Trophoblast cell (in vitro differentiated cells and primary cell): ENCODE measurements around the gene ADPRS.

Experiments
- DNase-seq, 2 donors: peaks; one replicate each; pipeline ENCODE4 v3.0.0-alpha.2; 2016
- H2AFZ ChIP-seq: 2 replicates; pipeline ENCODE4 v1.6.1; 2013; ENCODE audit warnings: low read length, moderate library complexity, mild to moderate bottlenecking; ENCODE audit not compliant: insufficient read depth, poor library complexity
- H2AK5ac ChIP-seq: 2 replicates; pipeline ENCODE4 v1.6.1; 2013; ENCODE audit warnings: mild to moderate bottlenecking, low read length
- H2BK120ac ChIP-seq: 2 replicates; pipeline ENCODE4 v1.6.1; 2013; ENCODE audit warnings: low read length, mild to moderate bottlenecking, moderate library complexity; ENCODE audit not compliant: insufficient read depth, poor library complexity
- H2BK12ac ChIP-seq: 2 replicates; pipeline ENCODE4 v1.6.1; 2013; ENCODE audit warnings: mild to moderate bottlenecking, low read length, moderate library complexity
- H2BK5ac ChIP-seq: 2 replicates; pipeline ENCODE4 v1.6.1; 2013; ENCODE audit warnings: low read length, low read depth, moderate library complexity, mild to moderate bottlenecking; ENCODE audit not compliant: poor library complexity
- H3K14ac ChIP-seq: 2 replicates; pipeline ENCODE4 v1.6.1; 2013; ENCODE audit warnings: mild to moderate bottlenecking, low read length
- H3K18ac ChIP-seq: 2 replicates; pipeline ENCODE4 v1.6.1; 2013; ENCODE audit warnings: mild to moderate bottlenecking, low read length
- H3K23ac ChIP-seq: 2 replicates; pipeline ENCODE4 v1.6.1; 2013; ENCODE audit warnings: low read length
- H3K27ac ChIP-seq: 2 replicates; pipeline ENCODE4 v1.5.1; 2013; ENCODE audit warnings: low read depth, mild to moderate bottlenecking, inconsistent platforms, low read length, moderate library complexity
- H3K27me3 ChIP-seq: 2 replicates; pipeline ENCODE4 v1.6.1; 2013; ENCODE audit warnings: inconsistent platforms, mild to moderate bottlenecking, low read length, moderate library complexity; ENCODE audit not compliant: insufficient read depth
- H3K36me3 ChIP-seq, 2 experiments: 1 replicate in 1 of 2; 2 replicates in 1 of 2; pipeline ENCODE4 v1.6.1; 2013; ENCODE audit warnings: low read length in 2 of 2, mild to moderate bottlenecking in 2 of 2, moderate library complexity in 1 of 2; ENCODE audit not compliant: insufficient read depth in 2 of 2, control insufficient read depth in 1 of 2
- H3K4ac ChIP-seq: 2 replicates; pipeline ENCODE4 v1.6.1; 2013; ENCODE audit warnings: low read depth, mild to moderate bottlenecking, low read length, moderate library complexity
- H3K4me1 ChIP-seq, 2 experiments: 1 replicate in 1 of 2; 2 replicates in 1 of 2; pipeline ENCODE4 v1.6.1; 2013; ENCODE audit warnings: low read length in 2 of 2, mild to moderate bottlenecking in 2 of 2, moderate library complexity in 1 of 2; ENCODE audit not compliant: insufficient read depth in 2 of 2, control insufficient read depth in 1 of 2
- H3K4me2 ChIP-seq: 2 replicates; pipeline ENCODE4 v1.6.1; 2013; ENCODE audit warnings: inconsistent platforms, mild to moderate bottlenecking, low read length, moderate library complexity
- H3K4me3 ChIP-seq: 2 replicates; pipeline ENCODE4 v1.5.1; 2013; ENCODE audit warnings: mild to moderate bottlenecking, low read depth, low read length, inconsistent platforms
- H3K79me1 ChIP-seq: one replicate; pipeline ENCODE4 v1.6.1; 2013; ENCODE audit warnings: low read length
- H3K79me2 ChIP-seq: 2 replicates; pipeline ENCODE4 v1.6.1; 2013; ENCODE audit warnings: low read length, mild to moderate bottlenecking; ENCODE audit not compliant: control insufficient read depth, insufficient read depth, poor library complexity
- H3K9ac ChIP-seq: 2 replicates; pipeline ENCODE4 v1.6.1; 2013; ENCODE audit warnings: mild to moderate bottlenecking, low read length
- H3K9me3 ChIP-seq: 2 replicates; pipeline ENCODE4 v1.6.1; 2013; ENCODE audit warnings: low read depth, mild to moderate bottlenecking, control low read depth, inconsistent platforms, low read length; ENCODE audit not compliant: insufficient read depth
- H4K12ac ChIP-seq: 2 replicates; pipeline ENCODE4 v1.6.1; 2013; ENCODE audit warnings: low read depth, mild to moderate bottlenecking, low read length, moderate library complexity
- H4K8ac ChIP-seq: 2 replicates; pipeline ENCODE4 v1.6.1; 2013; ENCODE audit warnings: low read depth, mild to moderate bottlenecking, low read length, moderate library complexity
- H4K91ac ChIP-seq: one replicate; pipeline ENCODE4 v1.6.1; 2013; ENCODE audit warnings: low read depth, mild to moderate bottlenecking, low read length, moderate library complexity
- WGBS: extraction: QIAGEN DNeasy Blood & Tissue Kit; methylation state at CpG from one replicate; pipeline ENCODE4 v1.1.7; 2013; ENCODE audit warnings: missing lambda C conversion rate; ENCODE audit not compliant: insufficient read length, insufficient coverage; ENCODE audit errors: extremely low coverage; 5-methylcytosine and 5-hydroxymethylcytosine counted together

ADPRS gene

DNA sequence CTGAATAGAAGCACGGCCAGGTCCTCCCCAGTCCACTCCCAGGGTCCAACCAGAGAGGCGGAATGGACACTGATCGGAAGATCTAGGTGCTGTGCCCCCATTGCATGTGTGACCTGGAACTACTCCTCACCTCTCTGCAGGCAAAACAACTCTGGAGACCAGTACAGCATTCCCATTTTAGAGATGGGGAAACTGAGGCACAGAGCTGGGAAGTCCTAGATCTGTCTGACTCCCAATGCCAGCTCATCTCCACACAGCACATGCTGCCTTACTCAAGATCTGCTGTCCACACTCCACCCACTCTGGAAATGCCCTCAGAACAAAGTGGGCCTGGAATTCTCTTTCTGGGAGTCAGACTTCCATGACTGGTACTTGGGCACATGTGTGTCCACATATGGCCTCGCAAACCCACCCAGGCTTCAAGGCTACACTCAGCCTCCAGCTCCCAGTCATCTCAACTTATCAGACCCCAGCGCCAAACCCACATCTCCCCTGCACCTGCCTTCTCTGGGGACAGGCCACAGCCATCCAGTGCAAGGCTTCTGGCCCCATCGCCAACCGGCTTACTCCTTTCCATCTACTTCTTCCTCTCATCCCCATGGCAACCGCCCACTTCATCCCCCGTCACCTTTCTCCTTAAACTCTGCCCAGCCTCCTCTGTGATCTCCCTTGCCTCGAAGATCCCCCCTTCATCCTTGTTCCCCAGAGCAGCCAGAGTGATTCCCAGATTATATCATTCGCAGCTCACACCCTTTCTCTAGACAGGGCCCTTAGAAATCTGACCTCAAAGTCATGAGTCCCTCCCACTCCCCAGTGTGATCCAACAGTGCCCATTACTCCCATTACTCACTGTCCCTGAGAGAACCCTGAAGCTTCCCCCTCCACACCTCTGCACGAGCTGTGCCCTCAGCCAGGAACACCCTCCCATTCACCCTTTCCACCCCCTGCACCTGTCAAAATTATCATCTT, 33.7 kb downstream of the ADPRS start:
- Histone ChIP-seq H3K27me3 (peaks cover 32% of the 10 kb centered on the region), H4K12ac (no peak overlapping the region), H3K4me1 (peaks cover 7 to 11% of the 10 kb centered on the region in 2 experiments), H4K8ac (no peak overlapping the region), H2AFZ (no peak overlapping the region), H2BK5ac (no peak overlapping the region), H3K23ac (no peak overlapping the region), H3K79me1 (no peaks in the 10 kb centered on the region), H3K36me3 (no peaks in the 10 kb centered on the region), H3K4me3 (no peak overlapping the region), H3K9ac (no peak overlapping the region), H3K9me3 (peaks cover 3% of the 10 kb centered on the region), H3K4me2 (no peak overlapping the region), H3K4ac (no peak overlapping the region), H3K14ac (no peak overlapping the region), H3K27ac (no peak overlapping the region), H2AK5ac (no peak overlapping the region), H2BK120ac (no peak overlapping the region), H2BK12ac (no peak overlapping the region), H3K79me2 (no peaks in the 10 kb centered on the region), H4K91ac (no peak overlapping the region), H3K18ac (no peak overlapping the region)
- 100% methylated on average over 2 of the region's 12 CpGs for WGBS
- DNase-seq: no peak

DNA sequence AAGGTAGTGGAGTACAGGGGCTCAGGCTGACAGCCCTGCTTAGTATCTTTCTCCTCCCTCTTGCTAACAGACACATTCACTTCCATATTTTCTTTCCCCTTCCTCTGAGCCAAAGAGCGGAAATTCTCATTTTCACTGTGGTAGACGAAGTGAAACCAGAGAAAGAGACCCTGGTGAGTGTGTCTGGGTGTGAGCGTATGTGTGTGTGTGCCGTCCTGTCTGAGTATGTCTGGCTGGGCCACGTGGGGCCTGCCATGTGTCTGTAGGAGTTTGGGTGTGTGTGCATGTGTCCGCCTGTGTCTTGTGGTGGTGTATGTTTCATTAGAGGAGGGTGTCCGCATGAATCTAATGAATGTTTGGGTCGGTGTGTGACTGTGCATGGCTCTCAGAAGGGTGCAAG, 34.7 kb downstream of the ADPRS start:
- WGBS: no CpG with 5 or more reads among the region's 8 CpGs
- Histone ChIP-seq H3K79me2 (no peaks in the 10 kb centered on the region), H3K18ac (no peak overlapping the region)

DNA sequence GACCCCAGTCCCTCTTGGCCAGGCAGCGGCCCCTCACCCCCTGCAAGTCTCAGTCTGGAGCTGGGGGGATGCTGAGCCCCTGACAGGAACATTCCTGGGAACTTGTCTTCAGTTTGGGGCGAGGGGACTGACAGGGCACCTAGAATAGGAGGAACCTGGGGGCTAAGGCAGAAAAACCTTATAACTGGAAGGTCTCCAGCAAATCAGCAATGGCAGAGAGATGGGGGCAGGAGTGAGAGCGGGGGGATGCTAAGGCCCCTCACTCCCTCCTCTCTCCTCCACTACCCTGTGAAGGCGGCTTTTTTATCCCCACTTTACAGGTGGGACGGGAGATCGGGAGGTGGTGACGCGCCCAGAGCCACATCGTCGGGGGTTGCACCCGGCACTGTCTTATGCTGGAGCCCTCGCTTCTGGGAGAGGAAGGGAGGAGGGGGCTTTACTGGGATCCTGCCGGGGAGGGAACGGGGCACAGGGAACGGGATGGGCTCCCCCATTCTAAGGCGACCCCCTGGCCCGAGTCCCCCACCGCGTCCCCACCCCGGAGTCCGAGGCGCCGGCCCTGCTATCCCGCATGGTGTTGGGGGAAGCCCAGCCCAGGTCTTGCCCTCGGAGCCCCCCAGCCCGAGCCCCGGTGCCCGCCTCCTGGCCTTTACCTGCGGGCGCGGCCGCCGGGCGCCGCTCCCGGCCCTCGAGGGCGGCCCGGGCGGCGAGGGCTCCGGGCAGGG, 35.9 kb downstream of the ADPRS start:
- Histone ChIP-seq H3K4ac (no peak overlapping the region), H3K18ac (no peak overlapping the region), H3K27me3 (peaks cover 32% of the 10 kb centered on the region), H4K12ac (no peak overlapping the region), H3K27ac (no peak overlapping the region), H2AFZ (no peak overlapping the region), H2BK5ac (no peak overlapping the region), H3K4me3 (no peak overlapping the region), H3K4me1 (peaks cover 3 to 6% of the 10 kb centered on the region in 2 experiments), H4K8ac (no peak overlapping the region), H3K9me3 (peaks cover 3% of the 10 kb centered on the region), H3K36me3 (no peaks in the 10 kb centered on the region), H3K9ac (no peak overlapping the region), H3K23ac (no peak overlapping the region), H4K91ac (no peak overlapping the region), H2BK120ac (no peak overlapping the region), H3K14ac (no peak overlapping the region), H3K79me2 (no peaks in the 10 kb centered on the region), H2BK12ac (no peak overlapping the region), H3K4me2 (peak overlapping the region; percentile 53), H2AK5ac (no peak overlapping the region), H3K79me1 (no peaks in the 10 kb centered on the region)
- no peak for DNase-seq
- WGBS: no CpG with 5 or more reads among the region's 42 CpGs

More for the DNA sequence above, 34.7 kb downstream of the ADPRS start:
- Histone ChIP-seq H3K4me1 (peaks cover 7 to 11% of the 10 kb centered on the region in 2 experiments), H3K27me3 (peaks cover 32% of the 10 kb centered on the region), H3K14ac (no peak overlapping the region), H2BK12ac (no peak overlapping the region), H4K12ac (no peak overlapping the region), H2BK120ac (no peak overlapping the region), H3K23ac (no peak overlapping the region), H3K27ac (no peak overlapping the region), H3K79me1 (no peaks in the 10 kb centered on the region), H3K4ac (no peak overlapping the region), H2AFZ (no peak overlapping the region), H3K36me3 (no peaks in the 10 kb centered on the region), H2AK5ac (no peak overlapping the region), H3K4me3 (no peak overlapping the region), H3K4me2 (no peak overlapping the region), H4K8ac (no peak overlapping the region), H4K91ac (no peak overlapping the region), H3K9me3 (peaks cover 3% of the 10 kb centered on the region), H2BK5ac (no peak overlapping the region), H3K9ac (no peak overlapping the region)
- peak; percentile 3 to 29 for DNase-seq

DNA sequence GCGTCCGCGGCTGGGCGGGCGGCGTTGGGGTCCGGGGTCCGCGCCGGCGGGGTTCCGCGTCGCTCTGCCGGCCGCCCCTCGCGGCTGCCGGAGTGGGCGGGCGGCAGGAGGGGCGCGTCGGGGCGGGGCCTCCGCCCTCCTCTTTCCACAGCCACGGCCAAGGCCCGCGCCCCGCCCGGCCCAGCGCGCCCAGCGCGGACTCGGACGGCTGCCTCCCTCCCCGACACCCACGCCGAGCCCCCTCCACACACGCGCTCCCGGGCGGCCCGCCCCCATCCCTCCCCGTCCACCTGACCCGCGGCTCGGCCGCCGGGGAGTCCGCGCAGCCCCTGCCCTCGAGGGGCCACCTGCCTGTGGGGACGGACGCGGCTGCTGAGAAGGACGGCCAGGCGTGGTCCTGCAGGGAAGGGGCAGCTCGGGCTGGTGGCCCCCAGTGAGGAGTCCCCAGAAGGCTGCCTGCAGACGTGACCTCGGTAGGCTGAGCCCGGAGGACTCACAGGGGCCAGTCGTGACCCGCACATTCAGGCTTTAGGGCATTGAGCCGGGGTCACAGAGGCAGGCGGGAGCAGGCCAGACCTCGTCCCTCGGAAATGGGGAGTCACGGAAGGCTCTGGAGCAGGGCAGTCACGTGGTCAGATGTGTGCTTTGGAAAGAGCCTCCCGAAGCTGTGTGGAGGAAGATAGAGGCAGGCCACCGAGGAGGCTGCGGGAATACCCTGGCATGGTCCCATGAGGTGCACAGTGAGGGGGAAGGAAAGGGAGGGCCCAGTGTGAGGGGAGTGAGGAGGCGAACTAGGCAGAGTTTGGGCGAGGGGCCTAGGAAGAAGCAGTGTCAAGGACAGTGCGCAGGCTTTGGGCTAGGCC, 36.7 kb downstream of the ADPRS start, which contains the start of gene COL8A2:
COL8A2 (minus strand) TSS at position 94 of the 863 bp plus-strand sequence. CDS start 24,980 bp downstream, outside the sequence.
- no peak within 1 kb of the TSS for H3K4ac ChIP-seq
- no peak for DNase-seq
- no CpG with 5 or more reads among the region's 77 CpGs for WGBS
- H2AFZ ChIP-seq: peak within 1 kb of the TSS; percentile 56
- H3K27me3 ChIP-seq: peaks cover 32% of the 10 kb centered on the region
- H2BK120ac ChIP-seq: no peak within 1 kb of the TSS
- H3K14ac ChIP-seq: peak within 1 kb of the TSS; percentile 11
- peak within 1 kb of the TSS; percentile 11 for H4K12ac ChIP-seq
- H3K79me2 ChIP-seq: no peaks in the 10 kb centered on the region
- peaks cover 0 to 4% of the 10 kb centered on the region in 2 experiments for H3K4me1 ChIP-seq
- H4K8ac ChIP-seq: no peak within 1 kb of the TSS
- no peaks in the 10 kb centered on the region for H3K36me3 ChIP-seq
- H2BK5ac ChIP-seq: no peak within 1 kb of the TSS
- H3K9ac ChIP-seq: no peak within 1 kb of the TSS
- no peak within 1 kb of the TSS for H3K23ac ChIP-seq
- H3K79me1 ChIP-seq: no peaks in the 10 kb centered on the region
- H3K9me3 ChIP-seq: peaks cover 3% of the 10 kb centered on the region
- no peak within 1 kb of the TSS for H3K4me3 ChIP-seq
- H2BK12ac ChIP-seq: no peak within 1 kb of the TSS
- peak within 1 kb of the TSS; percentile 53 for H3K4me2 ChIP-seq
- no peak within 1 kb of the TSS for H4K91ac ChIP-seq
- no peak within 1 kb of the TSS for H3K18ac ChIP-seq
- no peak within 1 kb of the TSS for H2AK5ac ChIP-seq
- no peak within 1 kb of the TSS for H3K27ac ChIP-seq
